HCT116 (cell line): ENCODE results near the gene EVX1. TPM values are rescaled to one million over a fixed set of nuclear protein-coding genes. Genes with fewer than 3 reads are reported as not detected.

Experiments
- ATAC-seq: fragments of 200-7000 bp; cut with Tn5 transposase; 2 replicates; pipeline ENCODE4 v1.9.1; 2020; ENCODE audit warnings: mild to moderate bottlenecking, moderate library complexity
- BruUV-seq: library from RNA; stranded (reverse); fragments of 400-500 nt; replicated peaks from 2 replicates; lab custom pipeline; 2021; lab: Mats Ljungman, UMichigan
- CTCF ChIA-PET: fragments of 300-600 bp; sonication (Branson Sonifier 250); formaldehyde crosslinking; loops from one replicate; lab custom pipeline; 2021; ENCODE audit warnings: antibody characterized with exemption; lab: Charles Lee
- POLR2A ChIA-PET: fragments of 300-600, 350-600 bp; sonication (Branson Sonifier 250); formaldehyde crosslinking; loops from one replicate; lab custom pipeline; 2021; ENCODE audit warnings: antibody characterized with exemption; lab: Charles Lee
- RAD21 ChIA-PET, 2 experiments: fragments of 300-600 bp; sonication (Branson Sonifier 250); formaldehyde crosslinking; loops; one replicate each; lab custom pipeline; 2023; ENCODE audit warnings: low total read pairs in 2 of 2; ENCODE audit not compliant: uncharacterized antibody in 2 of 2, unreplicated experiment in 2 of 2, low non-redundant PET in 1 of 2; lab: Charles Lee
- DNase-seq: peaks from one replicate; pipeline ENCODE4 v3.0.0-alpha.2; 2010; ENCODE audit warnings: low read depth, low spot score
- H2AFZ ChIP-seq: fragments of 200-600 bp; shearing (Covaris generic), sonication (generic); 2 replicates; pipeline ENCODE4 v1.6.1; 2017; ENCODE audit warnings: low read depth, mixed run types, mixed read lengths, antibody characterized with exemption, low read length; ENCODE audit not compliant: poor library complexity, severe bottlenecking
- H3K27ac ChIP-seq: 2 replicates; pipeline ENCODE4 v1.5.1; 2012; ENCODE audit warnings: low read depth, low read length
- H3K27me3 ChIP-seq: fragments of 200-600 bp; sonication (generic); 2 replicates; pipeline ENCODE4 v1.6.1; 2016; ENCODE audit warnings: mixed run types, low read length, mixed read lengths; ENCODE audit not compliant: insufficient read depth
- H3K36me3 ChIP-seq, 2 experiments: fragments of 200-500 bp in 1 of 2; fragments of 200-600 bp in 1 of 2; sonication (Bioruptor generic) in 1 of 2; sonication (generic) in 1 of 2; 2 replicates each; pipeline versions ENCODE4 v1.5.1 to v1.6.1; 2014 to 2016; ENCODE audit warnings: low read length in 2 of 2, inconsistent platforms in 1 of 2, mixed read lengths in 1 of 2, mixed run types in 1 of 2; ENCODE audit not compliant: insufficient read depth in 2 of 2, control insufficient read depth in 1 of 2
- H3K4me1 ChIP-seq, 2 experiments: fragments of 200-600 bp in 1 of 2; sonication (generic) in 1 of 2; 2 replicates each; pipeline versions ENCODE4 v1.5.1 to v1.6.1; 2012 to 2017; ENCODE audit warnings: low read length in 2 of 2, inconsistent platforms in 1 of 2, mild to moderate bottlenecking in 1 of 2, mixed read lengths in 1 of 2, mixed run types in 1 of 2, moderate library complexity in 1 of 2; ENCODE audit not compliant: insufficient read depth in 2 of 2, control insufficient read depth in 1 of 2
- H3K4me2 ChIP-seq: fragments of 200-600 bp; sonication (generic); 2 replicates; pipeline ENCODE4 v1.6.1; 2017; ENCODE audit warnings: mixed run types, low read length, mixed read lengths
- H3K4me3 ChIP-seq, 2 experiments: fragments of 200-600 bp in 1 of 2; sonication (generic) in 1 of 2; replicated peaks in 1 of 2; 2 replicates each; pipeline ENCODE4 v1.5.1; 2011 to 2016; ENCODE audit warnings: low read length in 2 of 2, control low read depth in 1 of 2, low read depth in 1 of 2, mild to moderate bottlenecking in 1 of 2, mixed read lengths in 1 of 2, mixed run types in 1 of 2
- H3K79me2 ChIP-seq: fragments of 200-600 bp; sonication (generic); 2 replicates; pipeline ENCODE4 v1.6.1; 2017; ENCODE audit warnings: mild to moderate bottlenecking, mixed run types, low read length, moderate library complexity, mixed read lengths; ENCODE audit not compliant: insufficient read depth
- H3K9ac ChIP-seq: fragments of 200-600 bp; sonication (generic); 2 replicates; pipeline ENCODE4 v1.6.1; 2016; ENCODE audit warnings: low read length, mixed read lengths
- H3K9me2 ChIP-seq: fragments of 200-600 bp; sonication (generic), shearing (Covaris generic); 2 replicates; pipeline ENCODE4 v1.6.1; 2017; ENCODE audit warnings: mixed run types, mild to moderate bottlenecking, moderate library complexity; ENCODE audit not compliant: insufficient read depth
- H3K9me3 ChIP-seq, 2 experiments: fragments of 200-500 bp in 1 of 2; fragments of 200-600 bp in 1 of 2; sonication (Bioruptor generic) in 1 of 2; sonication (generic) in 1 of 2; 2 replicates each; pipeline ENCODE4 v1.6.1; 2014 to 2017; ENCODE audit warnings: low read length in 2 of 2, mixed read lengths in 2 of 2, inconsistent platforms in 1 of 2, low read depth in 1 of 2, mild to moderate bottlenecking in 1 of 2, mixed run types in 1 of 2, moderate library complexity in 1 of 2; ENCODE audit not compliant: control insufficient read depth in 1 of 2, insufficient read depth in 1 of 2
- H4K20me1 ChIP-seq: fragments of 200-600 bp; sonication (generic), shearing (Covaris generic); 2 replicates; pipeline ENCODE4 v1.6.1; 2017; ENCODE audit warnings: mixed run types, mild to moderate bottlenecking, moderate library complexity; ENCODE audit not compliant: insufficient read depth
- CTCF ChIP-seq, 3 experiments: fragments of 200-600 bp in 1 of 3; sonication (generic) in 1 of 3; IDR thresholded peaks in 2 of 3; conservative IDR thresholded peaks in 1 of 3; 2 replicates each; pipeline ENCODE4 v1.5.1; 2012 to 2017; ENCODE audit warnings: low read depth in 2 of 3, low read length in 2 of 3, antibody characterized with exemption in 1 of 3, borderline replicate concordance in 1 of 3, control low read depth in 1 of 3, mild to moderate bottlenecking in 1 of 3, mixed read lengths in 1 of 3, mixed run types in 1 of 3, moderate library complexity in 1 of 3; ENCODE audit not compliant: insufficient read depth in 1 of 3
- EZH2phosphoT487 ChIP-seq: fragments of 200-600 bp; IDR thresholded peaks from 2 replicates; pipeline ENCODE4 v1.6.1; 2018; ENCODE audit warnings: antibody characterized with exemption, borderline replicate concordance
- FOSL1 ChIP-seq: IDR thresholded peaks from 2 replicates; pipeline ENCODE4 v1.6.1; 2012; ENCODE audit warnings: low read depth
- JUND ChIP-seq: IDR thresholded peaks from 2 replicates; pipeline ENCODE4 v1.6.1; 2012
- RAD21 ChIP-seq: IDR thresholded peaks from 2 replicates; pipeline ENCODE4 v1.6.1; 2012; ENCODE audit warnings: low read depth, mild to moderate bottlenecking
- SP1 ChIP-seq: IDR thresholded peaks from 2 replicates; pipeline ENCODE4 v1.6.1; 2012; ENCODE audit warnings: low read depth
- SRF ChIP-seq: IDR thresholded peaks from 2 replicates; pipeline ENCODE4 v1.6.1; 2012; ENCODE audit warnings: low read depth
- TCF7L2 ChIP-seq: IDR thresholded peaks from 2 replicates; pipeline ENCODE4 v1.7.0; 2011; ENCODE audit warnings: borderline replicate concordance, inconsistent platforms; ENCODE audit not compliant: insufficient read depth, insufficient read length; ENCODE audit errors: extremely low read depth
- YY1 ChIP-seq: IDR thresholded peaks from 2 replicates; pipeline ENCODE4 v1.6.1; 2011; ENCODE audit warnings: low read length, low read depth, moderate library complexity, mild to moderate bottlenecking; ENCODE audit not compliant: insufficient replicate concordance; ENCODE audit errors: extremely low read depth
- ZBTB33 ChIP-seq: IDR thresholded peaks from 2 replicates; pipeline ENCODE4 v1.6.1; 2011; ENCODE audit warnings: mild to moderate bottlenecking, low read length, moderate library complexity; ENCODE audit not compliant: insufficient replicate concordance; ENCODE audit errors: extremely low read depth
- ZFX ChIP-seq: fragments of 450-650 bp; IDR thresholded peaks from 2 replicates; pipeline ENCODE4 v1.6.1; 2017
- ZNF274 ChIP-seq: fragments of 200-500 bp; sonication (Bioruptor generic); IDR thresholded peaks from 2 replicates; pipeline ENCODE4 v1.6.1; 2014; ENCODE audit warnings: mild to moderate bottlenecking, low read depth, low read length, inconsistent platforms
- intact Hi-C: fragments of 100-400 bp; cut with micrococcal nuclease; formaldehyde crosslinking; loops from 2 replicates; pipeline ENCODE4 v1.10.0; 2022
- total RNA-seq: library from RNA; stranded (reverse); gene quantifications from one replicate; pipeline ENCODE4 v1.2.1, GENCODE V29; 2021; ENCODE audit not compliant: unreplicated experiment

Gene EVX1
- total RNA-seq, 1 experiment from 2014 or later = 0.25 TPM

- Histone ChIP-seq H3K9me2 (no peaks in the 10 kb centered on the region), H3K4me1 (peaks cover 0 to 24% of the 10 kb centered on the region in 2 experiments; a peak in 3 of 4 replicates), H3K9ac (peak overlapping the region; percentile 71; the same call in 1 of the 2 replicates), H2AFZ (no peak overlapping the region), H3K27ac (no peak overlapping the region), H3K4me2 (peak overlapping the region; percentile 95), H4K20me1 (no peaks in the 10 kb centered on the region), H3K27me3 (no peaks in the 10 kb centered on the region), H3K4me3 (peak overlapping the region; percentile 64 to 73), H3K9me3 (no peaks in the 10 kb centered on the region), H3K79me2 (no peaks in the 10 kb centered on the region), H3K36me3 (no peaks in the 10 kb centered on the region)
- POLR2A ChIA-PET = no interaction called here
- BruUV-seq = no TSS peak
- ATAC-seq (no peak), DNase-seq (no peak)
- RAD21 ChIA-PET = interaction anchor here in 1 of 2 experiments (1.3 kb wide), 1 partner anchor 723 kb away, joined by 4 read pairs; no protein-coding TSS in a partner anchor
- CTCF ChIA-PET = interaction anchor here (1.0 to 2.6 kb wide), 4 partner anchors 19 to 896 kb away, joined by 3 to 11 read pairs (median 3); no protein-coding TSS in a partner anchor
- intact Hi-C loops = loop anchor here (5.0 to 10.0 kb wide), 3 partner anchors 547 to 1427 kb away; partner anchors contain the start of gene TAX1BP1
- TF ChIP-seq ZNF274 = no peak
- TF ChIP-seq ZBTB33 = no peak
- no peak for TF ChIP-seq ZFX
- TF ChIP-seq CTCF (IDR thresholded peaks at IDR 0.05 in 2 of 3, conservative IDR thresholded peaks at IDR 0.05 in 1 of 3; ENCODE audit: borderline replicate concordance in 1 of 3, insufficient read depth in 1 of 3, low read depth in 2 of 3, low read length in 2 of 3) = no peak
- no peak for TF ChIP-seq JUND
- TF ChIP-seq SP1 = no peak
- TF ChIP-seq SRF = no peak
- no peak for TF ChIP-seq YY1
- TF ChIP-seq EZH2phosphoT487 = no peak
- TF ChIP-seq RAD21 = no peak
- no peak for TF ChIP-seq FOSL1
- TF ChIP-seq TCF7L2 = no peak
These were observed 44.3 kb upstream of the EVX1 start for GRCh38 chr7:27198138-27198841.
